ENCODE measurements around the gene HES6. TPM values are rescaled to one million over a fixed set of nuclear protein-coding genes. Genes with fewer than 3 reads are reported as not detected.

The HES6 gene
- total RNA-seq, 4 donors from 2014 or later: 3.8 to 19.5 (median 12.2) TPM

DNA sequence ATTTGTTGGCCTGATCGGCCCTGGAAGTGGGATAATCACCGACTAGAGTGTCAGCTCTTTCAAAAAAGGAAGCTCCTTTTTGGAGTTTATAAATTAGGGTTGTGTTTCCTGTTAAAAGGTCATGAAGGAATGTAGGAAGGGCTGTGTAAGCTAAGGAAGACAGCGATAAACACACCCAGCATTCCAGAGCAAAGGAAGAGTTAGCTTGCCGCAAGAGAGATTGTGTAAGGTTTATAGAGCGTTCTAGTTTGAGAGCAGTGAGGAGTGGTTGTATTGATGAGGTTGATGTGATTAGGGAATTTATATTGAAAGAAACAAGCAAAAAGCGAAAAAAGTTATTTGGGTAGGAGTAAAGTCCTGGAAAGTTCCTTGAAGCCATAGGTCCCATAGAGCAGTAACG, 32.8 kb downstream of the HES6 start:
- no peaks in the 10 kb centered on the region for H3K9me3 ChIP-seq
- H3K4me1 ChIP-seq: peaks cover 0 to 12% (median 6%) of the 10 kb centered on the region in 3 donors
- TF ChIP-seq POLR2A (IDR thresholded peaks at IDR 0.05): no peak
- no peak for TF ChIP-seq POLR2AphosphoS5 (IDR thresholded peaks at IDR 0.05)
- TF ChIP-seq EP300 (IDR thresholded peaks at IDR 0.05): no peak
- TF ChIP-seq, protein P1, sequence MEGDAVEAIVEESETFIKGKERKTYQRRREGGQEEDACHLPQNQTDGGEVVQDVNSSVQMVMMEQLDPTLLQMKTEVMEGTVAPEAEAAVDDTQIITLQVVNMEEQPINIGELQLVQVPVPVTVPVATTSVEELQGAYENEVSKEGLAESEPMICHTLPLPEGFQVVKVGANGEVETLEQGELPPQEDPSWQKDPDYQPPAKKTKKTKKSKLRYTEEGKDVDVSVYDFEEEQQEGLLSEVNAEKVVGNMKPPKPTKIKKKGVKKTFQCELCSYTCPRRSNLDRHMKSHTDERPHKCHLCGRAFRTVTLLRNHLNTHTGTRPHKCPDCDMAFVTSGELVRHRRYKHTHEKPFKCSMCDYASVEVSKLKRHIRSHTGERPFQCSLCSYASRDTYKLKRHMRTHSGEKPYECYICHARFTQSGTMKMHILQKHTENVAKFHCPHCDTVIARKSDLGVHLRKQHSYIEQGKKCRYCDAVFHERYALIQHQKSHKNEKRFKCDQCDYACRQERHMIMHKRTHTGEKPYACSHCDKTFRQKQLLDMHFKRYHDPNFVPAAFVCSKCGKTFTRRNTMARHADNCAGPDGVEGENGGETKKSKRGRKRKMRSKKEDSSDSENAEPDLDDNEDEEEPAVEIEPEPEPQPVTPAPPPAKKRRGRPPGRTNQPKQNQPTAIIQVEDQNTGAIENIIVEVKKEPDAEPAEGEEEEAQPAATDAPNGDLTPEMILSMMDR (IDR thresholded peaks at IDR 0.05): no peak
- no peak overlapping the region for H3K27ac ChIP-seq
- 64 to 72% methylated on average over 6 to 7 of the region's 7 CpGs for WGBS, 2 donors (ENCODE audit: low coverage in 1 of 2)
- no peak for ATAC-seq
- H3K36me3 ChIP-seq: no peaks in the 10 kb centered on the region
- no peaks in the 10 kb centered on the region for H3K27me3 ChIP-seq
- H3K4me3 ChIP-seq: no peak overlapping the region

DNA sequence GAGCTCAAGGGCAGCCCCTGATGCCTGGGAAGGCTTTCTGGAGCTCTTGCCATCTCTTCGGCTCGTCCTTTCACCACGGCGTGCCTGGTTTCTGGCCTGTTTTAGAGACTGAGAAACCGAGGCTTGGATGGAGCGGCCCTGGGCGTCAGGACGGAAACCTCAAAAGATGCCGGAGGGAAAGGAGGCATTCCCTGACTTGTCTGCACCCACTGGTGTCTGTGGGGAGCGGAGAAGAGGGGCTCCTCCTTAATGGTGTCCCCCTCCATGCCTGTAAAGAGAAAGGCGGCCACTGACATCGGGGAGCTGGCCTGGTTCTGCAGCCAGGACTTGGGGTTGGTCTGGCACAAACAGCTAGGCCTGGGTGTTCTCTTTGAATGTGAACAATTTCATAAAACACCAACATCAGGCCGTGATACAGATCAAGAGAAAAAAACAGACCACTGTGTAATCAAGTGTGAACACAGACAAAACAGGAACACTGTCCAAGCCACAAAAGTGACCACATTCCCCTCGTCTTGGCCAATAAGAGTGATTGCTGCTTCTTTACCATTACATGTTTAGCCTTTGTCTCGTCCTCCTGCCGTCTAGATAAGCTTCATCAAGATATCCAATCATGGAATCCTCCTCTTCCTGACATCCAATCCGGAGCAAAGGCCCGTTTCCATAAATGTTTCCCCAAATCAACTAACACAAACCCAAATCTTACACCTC, 35.7 kb downstream of the HES6 start:
- Histone ChIP-seq H3K27me3 (no peaks in the 10 kb centered on the region), H3K9me3 (no peaks in the 10 kb centered on the region), H3K36me3 (no peaks in the 10 kb centered on the region), H3K4me3 (peak overlapping the region; percentile 29 to 82), H3K4me1 (peaks cover 4 to 41% (median 15%) of the 10 kb centered on the region in 3 donors), H3K27ac (peak overlapping the region; percentile 75 to 98 (median 95))
- TF ChIP-seq POLR2AphosphoS5 (IDR thresholded peaks at IDR 0.05): no peak
- peak; percentile 19 for ATAC-seq
- WGBS, 2 donors (ENCODE audit: low coverage in 1 of 2): 76 to 78% methylated on average over 6 of the region's 18 CpGs

DNA sequence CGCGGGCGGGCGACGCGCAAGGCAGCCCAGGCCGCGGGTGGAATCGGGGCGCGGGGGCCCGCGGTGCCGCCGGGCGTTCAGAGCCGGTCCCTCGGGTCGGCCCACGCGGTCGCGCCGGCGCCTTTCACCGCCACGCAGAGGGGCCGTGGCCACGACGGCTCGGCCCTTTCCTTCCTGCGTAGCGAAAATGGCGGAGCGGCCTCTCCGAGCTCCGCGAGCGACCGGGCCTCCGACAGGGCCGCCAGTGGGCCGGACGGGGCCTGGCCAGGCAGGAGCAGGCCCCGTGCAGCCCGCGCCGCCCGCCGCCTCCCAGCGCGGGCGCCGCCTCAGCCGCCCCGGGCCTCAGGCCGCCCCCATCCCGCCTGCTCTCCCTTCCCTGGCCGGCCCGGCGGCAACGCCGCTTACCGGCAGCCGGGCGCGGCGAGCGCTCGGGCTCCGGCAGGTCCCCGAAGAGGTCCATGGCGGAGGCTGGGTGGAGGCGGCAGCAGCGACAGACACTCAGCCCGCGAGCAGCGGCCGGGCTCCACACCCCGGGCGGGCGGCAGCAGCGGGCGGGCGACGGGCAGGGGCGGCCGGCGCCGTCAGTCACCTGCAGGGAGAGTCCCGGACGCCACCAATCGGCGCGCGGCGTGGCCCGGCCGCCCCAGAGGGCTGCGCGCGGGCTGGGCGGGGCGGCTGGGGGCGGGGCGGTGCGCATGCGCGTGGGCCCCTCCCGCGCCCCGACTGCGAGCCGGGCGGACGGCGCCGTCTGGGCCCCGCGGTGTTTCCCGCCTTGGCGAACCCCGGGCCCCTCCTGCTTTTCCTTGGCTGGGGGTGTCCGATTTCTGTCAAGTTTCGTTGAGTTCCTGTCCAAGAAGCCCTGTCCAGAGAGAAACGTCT, 36.5 kb downstream of the HES6 start, which contains the start of gene ILKAP:
Gene ILKAP (minus strand): TSS at position 602 of the 879 bp plus-strand sequence. CDS start 142 bp downstream, at position 460.
- peak; percentile 99 for ATAC-seq
- WGBS, 2 donors (ENCODE audit: low coverage in 1 of 2): 0% methylated on average over 6 of the region's 126 CpGs; no CpG with 5 or more reads in 1 of the 2 donors
- H3K4me1 ChIP-seq: peaks cover 4 to 49% (median 15%) of the 10 kb centered on the region in 3 donors
- peak within 1 kb of the TSS; percentile 55 to 82 for H3K4me3 ChIP-seq
- TF ChIP-seq POLR2AphosphoS5 (IDR thresholded peaks at IDR 0.05): peak; percentile 63
- peak; percentile 88 to 95 for TF ChIP-seq POLR2A (IDR thresholded peaks at IDR 0.05)
- TF ChIP-seq, protein P1 (IDR thresholded peaks at IDR 0.05): peak in 1 of 4 experiments; percentile 27
- TF ChIP-seq EP300 (IDR thresholded peaks at IDR 0.05): no peak
- H3K27ac ChIP-seq: peak within 1 kb of the TSS; percentile 81 to 98 (median 95)
- H3K27me3 ChIP-seq: no peaks in the 10 kb centered on the region
- H3K9me3 ChIP-seq: no peaks in the 10 kb centered on the region
- no peaks in the 10 kb centered on the region for H3K36me3 ChIP-seq

DNA sequence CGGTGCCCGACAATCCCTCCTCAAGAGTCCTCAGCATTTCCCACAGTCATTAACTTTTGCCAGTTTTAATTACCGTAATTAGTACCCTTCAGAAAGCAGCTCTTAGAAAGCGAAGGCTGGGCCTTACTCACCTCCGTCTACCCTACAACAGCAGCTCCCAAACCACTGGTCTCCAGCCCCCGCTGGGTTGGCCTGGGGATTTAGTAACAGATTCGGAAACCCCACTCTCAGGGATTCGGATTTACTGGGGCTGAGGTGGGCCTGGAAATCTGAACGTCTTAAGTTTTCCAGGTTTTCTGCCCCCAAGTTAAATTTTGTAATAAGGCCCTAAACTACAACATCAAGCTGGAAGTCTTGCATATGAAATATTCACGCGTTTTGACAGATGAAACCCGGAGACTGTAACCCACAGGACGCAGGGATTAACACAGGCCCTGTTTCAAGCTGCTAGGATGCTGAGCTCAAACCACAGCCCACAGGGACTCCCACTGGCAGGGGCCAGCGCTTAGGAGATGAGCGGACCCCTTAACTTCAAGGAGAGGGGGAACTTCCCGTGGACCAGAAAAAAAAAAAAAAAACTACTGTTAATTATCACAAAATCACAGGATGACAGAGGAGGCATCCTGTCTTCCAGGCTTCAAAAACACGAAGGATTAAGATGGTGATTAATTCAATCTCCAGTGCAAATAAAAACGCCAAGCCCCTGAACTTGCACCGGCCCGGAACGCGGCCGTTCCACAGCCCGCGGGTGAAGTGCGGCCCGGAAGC, 37.3 kb downstream of the HES6 start:
- no peak for ATAC-seq
- no peaks in the 10 kb centered on the region for H3K27me3 ChIP-seq
- H3K4me3 ChIP-seq: peak overlapping the region; percentile 55 to 82
- no peak for TF ChIP-seq EP300 (IDR thresholded peaks at IDR 0.05)
- TF ChIP-seq, protein P1 (IDR thresholded peaks at IDR 0.05): no peak
- TF ChIP-seq POLR2A (IDR thresholded peaks at IDR 0.05): no peak
- no peak for TF ChIP-seq POLR2AphosphoS5 (IDR thresholded peaks at IDR 0.05)
- H3K4me1 ChIP-seq: peaks cover 4 to 57% (median 15%) of the 10 kb centered on the region in 3 donors
- WGBS, 2 donors (ENCODE audit: low coverage in 1 of 2): 3 to 19% methylated on average over 8 to 22 of the region's 27 CpGs
- H3K27ac ChIP-seq: peak overlapping the region; percentile 81 to 98 (median 95)
- no peaks in the 10 kb centered on the region for H3K9me3 ChIP-seq
- no peaks in the 10 kb centered on the region for H3K36me3 ChIP-seq

DNA sequence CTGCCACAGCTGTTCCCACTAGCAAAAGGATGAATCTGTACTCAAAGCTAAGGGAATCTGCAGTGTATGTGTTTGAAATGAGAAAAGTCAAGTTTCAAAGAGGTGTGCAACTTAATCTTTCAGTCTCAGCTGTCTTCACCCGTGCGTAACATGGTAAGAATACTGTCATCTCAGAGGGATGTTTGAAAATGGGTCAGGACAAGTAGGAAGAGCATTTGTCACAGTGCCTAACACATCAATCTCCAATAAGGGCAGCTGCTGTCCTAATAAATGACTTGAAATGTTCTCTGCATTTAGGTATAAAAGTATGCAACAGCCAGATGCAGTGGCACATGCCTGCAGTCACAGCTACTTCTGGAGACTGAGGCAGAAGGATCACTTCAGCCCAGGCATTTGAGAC, 49.4 kb downstream of the HES6 start:
- Histone ChIP-seq H3K4me3 (no peak overlapping the region), H3K4me1 (peaks cover 0 to 10% (median 0%) of the 10 kb centered on the region in 3 donors), H3K27ac (no peak overlapping the region), H3K36me3 (peaks cover 9 to 93% of the 10 kb centered on the region in 2 donors), H3K9me3 (no peaks in the 10 kb centered on the region), H3K27me3 (no peaks in the 10 kb centered on the region)
- no peak for ATAC-seq
- no peak for TF ChIP-seq POLR2A (IDR thresholded peaks at IDR 0.05)
- WGBS, 2 donors (ENCODE audit: low coverage in 1 of 2): 86 to 96% methylated on average over 2 of the region's 2 CpGs

Other genes with a start within 250 kb of the HES6 start
- 10 to 100 TPM; 14.2 to 23.2 (median 16.5) TPM for gene SCLY, start 179.0 kb downstream of the HES6 start, total RNA-seq
- gene ESPNL, start 139.7 kb downstream of the HES6 start, total RNA-seq: 1 to 10 TPM in 1 of 4 donors, under 1 TPM in 2, not detected in 1; 0.12 to 3.4 (median 0.31) TPM
- gene KLHL30, start 101.4 kb downstream of the HES6 start, total RNA-seq: 1 to 10 TPM; 1.3 to 8.1 (median 3.7) TPM
- gene ERFE, start 81.1 kb downstream of the HES6 start, total RNA-seq: under 1 TPM in 3 of 4 donors, not detected in 1; 0.35 to 0.94 (median 0.74) TPM
- gene ILKAP, start 36.3 kb downstream of the HES6 start, total RNA-seq: 10 to 100 TPM; 18.5 to 45.5 (median 35.1) TPM
- gene PER2, start 48.6 kb upstream of the HES6 start, total RNA-seq: 10 to 100 TPM in 3 of 4 donors, 1 to 10 TPM in 1; 8.7 to 20.5 (median 17.0) TPM
- gene TRAF3IP1, start 80.5 kb upstream of the HES6 start, total RNA-seq: 10 to 100 TPM; 19.6 to 28.4 (median 21.7) TPM
- 10 to 100 TPM; 27.9 to 39.3 (median 35.9) TPM for gene ASB1, start 186.9 kb upstream of the HES6 start, total RNA-seq

All from gastroesophageal sphincter (tissue), 4 donors.